HG02884 (cell line): Measurements from ENCODE around the gene HECW1.
"Not testable (repeated sequence)": the region's sequence is repeated elsewhere in the genome, so short reads cannot be mapped to it uniquely, and the experiment has no call there.

Source experiments
- ATAC-seq: cut with Tn5 transposase; IDR thresholded peaks from one replicate; pipeline ENCODE4 v1.9.1; 2021; ENCODE audit warnings: mild to moderate bottlenecking, moderate library complexity; ENCODE audit not compliant: unreplicated experiment

HECW1 gene

GRCh38 chr7:43590862-43591557 is 478.6 kb downstream of the HECW1 start:
- peak; percentile 73 for ATAC-seq

- peak; percentile 27 for ATAC-seq
These were observed 479.2 kb downstream of the HECW1 start for GRCh38 chr7:43591558-43592180.

GRCh38 chr7:43592326-43592725 is 479.9 kb downstream of the HECW1 start:
- ATAC-seq: no peak

GRCh38 chr7:43593010-43593409 is 480.6 kb downstream of the HECW1 start:
- no peak for ATAC-seq

- ATAC-seq: no peak
These were observed 481.6 kb downstream of the HECW1 start for GRCh38 chr7:43594020-43594419.

- not testable (repeated sequence) for ATAC-seq
These were observed 484.0 kb downstream of the HECW1 start for GRCh38 chr7:43596426-43596825.

GRCh38 chr7:43600056-43600455 is 487.6 kb downstream of the HECW1 start:
- no peak for ATAC-seq

GRCh38 chr7:43602256-43602655 is 489.8 kb downstream of the HECW1 start:
- ATAC-seq: no peak

GRCh38 chr7:43604251-43604650 is 491.8 kb downstream of the HECW1 start:
- no peak for ATAC-seq

- ATAC-seq: no peak
These were observed 496.6 kb downstream of the HECW1 start for GRCh38 chr7:43609097-43609496.

- no peak for ATAC-seq
These were observed 499.7 kb downstream of the HECW1 start for GRCh38 chr7:43612128-43612527.

GRCh38 chr7:43612599-43613589 is 500.4 kb downstream of the HECW1 start:
- peak; percentile 90 for ATAC-seq
